Neural progenitor cell (in vitro differentiated cells): ENCODE measurements around the gene ALDH3B1.
"Not testable (repeated sequence)": the region's sequence is repeated elsewhere in the genome, so short reads cannot be mapped to it uniquely, and the experiment has no call there.

Experiments
- CTCF ChIP-seq: fragments of 200-600 bp; sonication (generic); IDR thresholded peaks from 2 replicates; pipeline ENCODE4 v1.5.1; 2017; ENCODE audit warnings: antibody characterized with exemption, mild to moderate bottlenecking
- EZH2 ChIP-seq: fragments of 200-600 bp; sonication (generic); IDR thresholded peaks from 2 replicates; pipeline ENCODE4 v1.6.1; 2017; ENCODE audit warnings: antibody characterized with exemption, mild to moderate bottlenecking, moderate library complexity
- EZH2phosphoT487 ChIP-seq: fragments of 200-600 bp; sonication (generic); IDR thresholded peaks from 2 replicates; pipeline ENCODE4 v1.6.1; 2017; ENCODE audit warnings: antibody characterized with exemption

DNA sequence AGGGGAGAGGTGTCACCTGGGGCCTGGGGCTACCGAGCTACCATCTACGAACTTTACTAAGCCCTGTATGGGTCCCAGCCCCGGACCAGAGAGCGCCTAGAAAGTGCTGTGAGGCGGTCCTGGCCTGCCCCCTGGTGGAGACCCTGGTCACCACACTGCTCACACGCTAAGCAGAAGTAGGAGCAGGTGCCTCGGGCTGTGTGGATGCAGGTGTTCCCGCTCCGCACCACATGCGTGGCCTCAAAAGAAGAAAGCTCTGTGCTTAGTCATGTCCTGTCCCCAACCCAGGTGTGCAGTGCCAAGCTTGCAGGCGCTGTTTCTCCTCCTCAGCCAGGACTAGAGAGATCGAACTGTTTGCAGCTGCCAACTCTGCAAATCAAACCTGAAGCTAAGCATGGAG, 16.3 kb upstream of the ALDH3B1 start:
- TF ChIP-seq CTCF: peak; percentile 65
- not testable (repeated sequence) for TF ChIP-seq EZH2phosphoT487, EZH2
